ENCODE data around the gene SLC26A8. TPM values are rescaled to one million over a fixed set of nuclear protein-coding genes. Genes with fewer than 3 reads are reported as not detected.

Gene SLC26A8
- total RNA-seq, 1 donor from 2014 or later, result not detected

GRCh38 chr6:35968821-35969220, 55.6 kb downstream of the SLC26A8 start:
- no peaks in the 10 kb centered on the region for H3K9me3 ChIP-seq (replicated peaks)
- intact Hi-C loops (cut with micrococcal nuclease), result no loop called here
- H3K27ac ChIP-seq (replicated peaks), result no peak overlapping the region

GRCh38 chr6:35967076-35967774, 57.2 kb downstream of the SLC26A8 start:
- DNase-seq, result no peak
- TF ChIP-seq CTCF (IDR thresholded peaks at IDR 0.05; ENCODE audit: borderline replicate concordance), result no peak
- Histone ChIP-seq H3K4me1 (no peaks in the 10 kb centered on the region), H3K9me3 (replicated peaks) (no peaks in the 10 kb centered on the region), H3K27me3 (ENCODE audit: low read depth) (peaks cover 8% of the 10 kb centered on the region), H3K4me3 (no peak overlapping the region), H3K27ac (replicated peaks) (no peak overlapping the region), H3K36me3 (no peaks in the 10 kb centered on the region)
- intact Hi-C loops (cut with micrococcal nuclease), result no loop called here

More at GRCh38 chr6:35968821-35969220, 55.6 kb downstream of the SLC26A8 start:
- no peaks in the 10 kb centered on the region for H3K36me3 ChIP-seq
- DNase-seq, result no peak
- TF ChIP-seq CTCF (IDR thresholded peaks at IDR 0.05; ENCODE audit: borderline replicate concordance), result no peak
- no peaks in the 10 kb centered on the region for H3K27me3 ChIP-seq (ENCODE audit: low read depth)
- H3K4me3 ChIP-seq, result no peak overlapping the region
- H3K4me1 ChIP-seq, result no peaks in the 10 kb centered on the region

GRCh38 chr6:35962779-35963560, 61.5 kb downstream of the SLC26A8 start:
- H3K4me3 ChIP-seq, result no peak overlapping the region
- no peaks in the 10 kb centered on the region for H3K9me3 ChIP-seq (replicated peaks)
- intact Hi-C loops (cut with micrococcal nuclease), result no loop called here
- no peak for DNase-seq
- H3K36me3 ChIP-seq, result no peaks in the 10 kb centered on the region
- no peaks in the 10 kb centered on the region for H3K4me1 ChIP-seq
- no peak for TF ChIP-seq CTCF (IDR thresholded peaks at IDR 0.05; ENCODE audit: borderline replicate concordance)
- no peak overlapping the region for H3K27ac ChIP-seq (replicated peaks)
- H3K27me3 ChIP-seq (ENCODE audit: low read depth), result peaks cover 48% of the 10 kb centered on the region

- Histone ChIP-seq H3K4me1 (no peaks in the 10 kb centered on the region), H3K36me3 (no peaks in the 10 kb centered on the region), H3K4me3 (no peak overlapping the region), H3K9me3 (replicated peaks) (no peaks in the 10 kb centered on the region), H3K27me3 (ENCODE audit: low read depth) (peaks cover 66% of the 10 kb centered on the region), H3K27ac (replicated peaks) (no peak overlapping the region)
- no peak for DNase-seq
- no peak for TF ChIP-seq CTCF (IDR thresholded peaks at IDR 0.05; ENCODE audit: borderline replicate concordance)
- intact Hi-C loops (cut with micrococcal nuclease), result no loop called here
Measured at GRCh38 chr6:35960187-35960586, 64.3 kb downstream of the SLC26A8 start.

GRCh38 chr6:35955970-35956369, 68.5 kb downstream of the SLC26A8 start:
- H3K27me3 ChIP-seq (ENCODE audit: low read depth), result peaks cover 46% of the 10 kb centered on the region
- H3K4me1 ChIP-seq, result no peaks in the 10 kb centered on the region
- H3K27ac ChIP-seq (replicated peaks), result no peak overlapping the region
- intact Hi-C loops (cut with micrococcal nuclease), result no loop called here
- no peak for TF ChIP-seq CTCF (IDR thresholded peaks at IDR 0.05; ENCODE audit: borderline replicate concordance)
- no peak overlapping the region for H3K4me3 ChIP-seq
- no peaks in the 10 kb centered on the region for H3K9me3 ChIP-seq (replicated peaks)
- no peaks in the 10 kb centered on the region for H3K36me3 ChIP-seq
- DNase-seq, result no peak
